Panc1 (cell line): Measurements from ENCODE around the gene TRAPPC1.

Experiments used
- CTCF ChIP-seq: fragments of 450-650 bp; IDR thresholded peaks from 2 replicates; pipeline ENCODE4 v1.5.1; 2017; ENCODE audit warnings: mild to moderate bottlenecking
- POLR2AphosphoS5 ChIP-seq: IDR thresholded peaks from 2 replicates; pipeline ENCODE4 v1.6.1; 2012; ENCODE audit warnings: mild to moderate bottlenecking, low read depth, low read length, moderate library complexity
- REST ChIP-seq, 2 experiments: IDR thresholded peaks; 2 replicates each; pipeline ENCODE4 v1.6.1; 2011 to 2012; ENCODE audit warnings: low read depth in 2 of 2, control low read depth in 1 of 2, low read length in 1 of 2, mild to moderate bottlenecking in 1 of 2, moderate library complexity in 1 of 2; ENCODE audit not compliant: insufficient read depth in 1 of 2
- SIN3A ChIP-seq: IDR thresholded peaks from 2 replicates; pipeline ENCODE4 v1.6.1; 2012; ENCODE audit warnings: low read depth, mild to moderate bottlenecking, low read length, moderate library complexity, borderline replicate concordance; ENCODE audit not compliant: insufficient read depth
- TCF7L2 ChIP-seq: IDR thresholded peaks from 2 replicates; pipeline ENCODE4 v1.6.1; 2011; ENCODE audit warnings: mild to moderate bottlenecking, low read depth, low read length, inconsistent platforms

GRCh38 chr17:7886227-7887037 lies 45.3 kb downstream of the TRAPPC1 start:
- TF ChIP-seq CTCF (no peak; the same call in 1 of the 2 replicates), POLR2AphosphoS5 (no peak), TCF7L2 (no peak), REST (IDR thresholded peaks at IDR 0.05; ENCODE audit: insufficient read depth in 1 of 2, low read depth in 2 of 2, low read length in 1 of 2) (no peak), SIN3A (no peak)
